Activated naive CD8-positive, alpha-beta T cell treated with anti-CD3 and anti-CD28 coated beads for 36 hours (primary cell): Measurements from ENCODE around the gene KMT2A. TPM values are rescaled to one million over a fixed set of nuclear protein-coding genes. Genes with fewer than 3 reads are reported as not detected.
"Not testable (repeated sequence)": the region's sequence is repeated elsewhere in the genome, so short reads cannot be mapped to it uniquely, and the experiment has no call there.

Experiments
- DNase-seq: peaks from one replicate; pipeline ENCODE4 v3.0.0; 2021
- H3K27ac Mint-ChIP-seq: one replicate; pipeline ENCODE4 v1.8.0; 2022; ENCODE audit warnings: mild to moderate bottlenecking, moderate library complexity, mixed read lengths
- H3K27me3 Mint-ChIP-seq: one replicate; pipeline ENCODE4 v1.8.0; 2022; ENCODE audit warnings: mild to moderate bottlenecking, mixed read lengths
- H3K36me3 Mint-ChIP-seq: one replicate; pipeline ENCODE4 v1.8.0; 2021; ENCODE audit warnings: mild to moderate bottlenecking, mixed read lengths
- H3K4me1 Mint-ChIP-seq: one replicate; pipeline ENCODE4 v1.8.0; 2021; ENCODE audit warnings: mixed read lengths
- H3K4me3 Mint-ChIP-seq: one replicate; pipeline ENCODE4 v1.8.0; 2022; ENCODE audit warnings: mild to moderate bottlenecking, moderate library complexity, mixed read lengths
- H3K9me3 Mint-ChIP-seq: one replicate; pipeline ENCODE4 v1.8.0; 2022; ENCODE audit warnings: mixed read lengths
- total RNA-seq, 2 experiments: library from RNA; stranded (reverse); gene quantifications; one replicate each; pipeline ENCODE4 v1.2.3, GENCODE V29; 2021

KMT2A gene
- total RNA-seq, 2 experiments from 2014 or later, result 55.8 to 58.9 TPM

DNA sequence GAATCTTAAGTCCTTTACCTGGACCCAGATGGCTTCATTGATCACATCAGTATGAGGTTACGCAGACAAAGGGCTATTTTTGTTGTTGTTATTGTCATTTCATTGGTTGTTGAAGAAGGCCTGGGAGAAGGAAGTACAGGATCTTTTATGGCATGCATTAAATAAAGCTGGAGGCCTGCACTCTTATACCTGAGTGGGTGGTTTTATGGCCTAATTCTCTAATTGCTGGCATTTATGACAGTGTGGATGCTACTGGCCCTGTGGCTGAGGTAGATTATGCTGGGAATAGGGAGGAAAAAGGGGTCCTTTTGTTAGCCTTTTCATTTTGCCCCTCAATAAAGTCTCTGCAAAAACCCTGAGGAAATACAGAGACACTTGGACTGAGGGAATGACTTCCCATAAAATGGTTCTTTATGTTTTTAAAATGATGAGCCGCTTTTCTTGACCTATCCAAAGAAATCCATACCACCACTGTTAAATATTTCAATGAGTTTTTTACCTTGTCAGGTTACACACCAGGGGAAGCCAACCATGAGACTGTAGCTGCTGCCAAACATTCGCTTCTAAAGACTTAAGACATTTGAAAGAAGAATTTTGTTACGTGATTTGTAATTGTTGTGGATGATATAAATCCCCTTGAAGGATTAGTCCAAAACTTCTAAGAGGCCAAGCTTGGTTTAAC lies 6.8 kb downstream of the KMT2A start:
- Mint-ChIP-seq H3K36me3 (peaks cover 39% of the 10 kb centered on the region), H3K27me3 (no peaks in the 10 kb centered on the region), H3K4me3 (peak overlapping the region; percentile 6), H3K4me1 (peaks cover 82% of the 10 kb centered on the region), H3K27ac (peak overlapping the region; percentile 60), H3K9me3 (no peaks in the 10 kb centered on the region)
- no peak for DNase-seq

DNA sequence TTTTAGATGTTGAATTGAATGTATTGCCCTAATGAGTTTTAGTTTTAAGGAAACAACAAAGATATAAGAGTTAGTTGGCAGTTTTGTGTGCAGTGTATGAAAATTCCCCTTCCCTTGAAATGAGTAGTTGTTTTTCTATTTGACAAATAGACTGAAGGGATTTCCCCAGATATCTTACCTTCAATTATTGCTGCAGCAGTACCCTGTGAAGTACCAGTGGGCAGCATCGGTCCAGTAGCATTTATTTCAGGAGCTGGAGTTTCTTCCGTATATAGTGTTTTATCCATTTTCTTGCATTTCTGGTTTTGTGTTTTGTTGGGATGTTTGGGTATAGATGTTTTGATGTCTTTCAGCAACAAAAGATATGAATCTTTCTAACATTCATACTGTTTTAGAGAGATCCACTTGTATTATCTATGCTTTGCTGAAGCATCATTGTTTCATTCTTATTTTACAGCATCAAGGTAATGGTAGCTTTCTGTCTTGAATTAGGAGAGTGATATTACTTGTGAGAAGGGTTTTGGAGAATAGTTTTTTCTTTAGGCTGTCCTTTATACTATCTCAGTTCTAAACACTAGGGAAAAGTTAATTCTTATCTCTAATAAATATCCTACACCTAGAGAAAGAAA lies 7.4 kb downstream of the KMT2A start:
- Mint-ChIP-seq H3K36me3 (peaks cover 39% of the 10 kb centered on the region), H3K27me3 (no peaks in the 10 kb centered on the region), H3K4me1 (peaks cover 83% of the 10 kb centered on the region), H3K27ac (peak overlapping the region; percentile 60), H3K9me3 (no peaks in the 10 kb centered on the region), H3K4me3 (peak overlapping the region; percentile 18)
- no peak for DNase-seq

DNA sequence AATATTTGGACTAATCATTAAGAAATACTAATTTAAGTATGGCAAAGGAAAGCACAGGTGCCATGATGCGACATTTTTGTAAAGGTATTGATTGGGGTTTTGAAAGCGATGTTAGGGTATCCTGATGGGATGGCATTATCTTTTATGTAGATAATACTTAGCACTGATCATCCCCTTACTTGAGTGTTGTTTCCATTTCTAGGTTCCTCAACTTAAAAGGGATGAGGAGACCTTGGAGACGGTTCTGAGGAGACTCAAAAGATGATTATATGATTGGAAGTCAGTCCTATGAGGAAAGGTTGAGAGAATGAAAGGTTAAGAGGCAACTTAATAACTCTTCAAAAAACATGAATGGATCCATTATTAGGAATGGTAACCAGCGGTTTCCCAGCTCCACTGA lies 11.1 kb downstream of the KMT2A start:
- Mint-ChIP-seq H3K27ac (peak overlapping the region; percentile 63), H3K36me3 (peaks cover 41% of the 10 kb centered on the region), H3K9me3 (no peaks in the 10 kb centered on the region), H3K27me3 (no peaks in the 10 kb centered on the region), H3K4me3 (no peak overlapping the region), H3K4me1 (peaks cover 62% of the 10 kb centered on the region)
- DNase-seq, result no peak

DNA sequence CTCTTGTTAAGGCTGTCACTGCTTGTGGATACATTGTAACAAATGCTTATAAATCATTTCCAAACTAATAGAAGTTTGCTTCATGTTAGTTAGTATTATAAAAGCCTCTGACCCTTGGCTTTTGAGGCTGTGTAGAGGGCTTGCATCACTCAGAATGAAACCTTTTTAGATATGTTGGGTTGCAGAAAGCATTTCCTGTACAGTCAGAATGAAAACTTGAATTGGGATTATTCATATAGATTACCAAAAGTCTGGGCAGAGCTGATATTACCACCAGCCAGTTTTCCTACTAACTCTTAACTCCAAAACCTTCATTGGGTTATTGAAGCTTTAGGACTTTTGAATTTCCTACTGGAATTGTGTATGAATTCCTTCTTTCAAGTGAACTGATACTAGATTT lies 12.0 kb downstream of the KMT2A start:
- Mint-ChIP-seq H3K27ac (peak overlapping the region; percentile 68), H3K36me3 (peaks cover 47% of the 10 kb centered on the region), H3K27me3 (no peaks in the 10 kb centered on the region), H3K4me3 (no peak overlapping the region), H3K9me3 (no peaks in the 10 kb centered on the region), H3K4me1 (peaks cover 60% of the 10 kb centered on the region)
- DNase-seq, result no peak

DNA sequence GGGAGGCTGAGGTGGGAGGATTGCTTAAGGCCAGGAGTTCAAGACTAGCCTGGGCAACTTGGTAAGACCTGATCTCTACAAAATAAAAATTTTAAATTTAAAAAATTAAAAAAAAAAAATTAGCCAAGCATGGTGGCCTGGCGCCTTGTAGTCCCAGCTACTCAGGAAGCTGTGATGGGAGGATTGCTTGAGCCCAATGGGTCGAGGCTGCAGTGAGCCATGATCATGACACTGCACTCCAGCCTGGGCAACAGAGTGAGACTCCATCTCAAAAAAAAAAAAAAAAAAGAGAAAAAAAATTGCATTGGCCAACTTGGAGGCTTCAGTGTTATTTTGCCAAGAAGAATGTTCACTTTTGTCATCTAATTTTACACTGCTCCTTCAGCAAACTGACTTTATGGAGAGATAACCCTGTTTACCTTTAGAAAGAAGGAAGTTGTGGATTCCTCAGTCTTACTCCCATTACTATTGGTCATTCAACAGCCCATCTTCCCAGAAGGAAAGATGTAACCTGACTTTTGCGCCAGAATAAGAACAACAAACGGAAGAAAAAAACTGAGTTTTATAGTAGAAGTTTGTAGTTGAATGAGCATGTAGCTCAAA lies 13.1 kb downstream of the KMT2A start:
- peak overlapping the region; percentile 56 for H3K27ac Mint-ChIP-seq
- no peaks in the 10 kb centered on the region for H3K9me3 Mint-ChIP-seq
- H3K4me3 Mint-ChIP-seq, result no peak overlapping the region
- no peaks in the 10 kb centered on the region for H3K27me3 Mint-ChIP-seq
- DNase-seq, result no peak
- peaks cover 57% of the 10 kb centered on the region for H3K4me1 Mint-ChIP-seq
- peaks cover 46% of the 10 kb centered on the region for H3K36me3 Mint-ChIP-seq

DNA sequence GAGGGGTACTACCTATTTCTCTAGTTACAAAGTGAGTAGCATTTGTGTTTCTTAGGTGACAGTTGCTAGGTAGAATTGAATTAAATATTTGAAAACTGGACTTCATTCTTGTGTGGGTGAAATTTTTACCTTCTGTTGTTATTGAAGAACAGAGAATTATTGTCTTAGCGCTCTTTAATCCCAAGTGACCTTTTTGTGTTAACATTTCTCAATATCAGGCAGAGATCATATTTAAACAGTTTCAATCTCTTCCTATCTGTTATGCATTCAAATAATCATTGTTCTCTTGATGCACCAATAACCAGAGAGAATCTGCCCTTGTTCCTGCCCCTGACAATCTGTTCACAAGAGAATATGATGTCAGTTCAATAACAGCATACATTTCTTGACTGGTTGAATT lies 14.2 kb downstream of the KMT2A start:
- peaks cover 38% of the 10 kb centered on the region for H3K36me3 Mint-ChIP-seq
- no peaks in the 10 kb centered on the region for H3K9me3 Mint-ChIP-seq
- no peak overlapping the region for H3K4me3 Mint-ChIP-seq
- no peaks in the 10 kb centered on the region for H3K27me3 Mint-ChIP-seq
- H3K4me1 Mint-ChIP-seq, result peaks cover 53% of the 10 kb centered on the region
- no peak for DNase-seq
- peak overlapping the region; percentile 6 for H3K27ac Mint-ChIP-seq

DNA sequence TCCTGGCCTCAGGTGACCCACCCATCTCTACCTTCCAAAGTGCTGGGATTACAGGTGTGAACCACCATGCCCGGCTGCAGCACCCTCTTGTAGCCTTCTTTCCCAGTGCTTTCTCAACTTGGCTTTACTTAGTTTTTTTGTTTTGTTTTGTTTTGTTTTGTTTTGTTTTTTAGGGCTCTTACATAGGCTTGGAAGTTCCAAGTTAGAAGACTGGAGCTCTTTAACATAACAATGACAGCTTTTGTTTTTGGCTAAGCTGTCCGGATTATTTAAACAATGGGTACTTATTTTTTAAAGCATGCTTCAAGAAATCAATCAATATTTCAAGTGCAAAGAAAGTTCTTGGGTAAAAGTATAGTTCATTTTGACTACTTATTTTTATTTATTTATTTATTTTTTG lies 25.9 kb downstream of the KMT2A start:
- Mint-ChIP-seq H3K27me3 (no peaks in the 10 kb centered on the region), H3K36me3 (peaks cover 17% of the 10 kb centered on the region), H3K9me3 (no peaks in the 10 kb centered on the region), H3K27ac (no peak overlapping the region), H3K4me1 (peaks cover 32% of the 10 kb centered on the region), H3K4me3 (no peak overlapping the region)
- no peak for DNase-seq

DNA sequence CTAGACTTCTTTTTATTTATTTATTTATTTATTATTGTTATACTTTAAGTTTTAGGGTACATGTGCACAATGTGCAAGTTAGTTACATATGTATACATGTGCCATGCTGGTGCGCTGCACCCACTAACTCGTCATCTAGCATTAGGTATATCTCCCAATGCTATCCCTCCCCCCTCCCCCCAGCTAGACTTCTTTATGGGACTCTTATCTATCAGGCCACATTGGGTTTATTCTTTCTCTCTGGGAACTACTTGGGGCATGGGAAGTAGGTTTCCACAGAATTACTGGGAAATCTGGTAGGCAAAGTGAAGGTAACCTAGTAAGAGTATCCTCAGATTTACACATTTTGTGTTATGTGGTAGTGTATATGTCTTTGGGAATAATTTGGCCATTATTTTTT lies 32.7 kb downstream of the KMT2A start:
- not testable (repeated sequence) for H3K4me3 Mint-ChIP-seq

DNA sequence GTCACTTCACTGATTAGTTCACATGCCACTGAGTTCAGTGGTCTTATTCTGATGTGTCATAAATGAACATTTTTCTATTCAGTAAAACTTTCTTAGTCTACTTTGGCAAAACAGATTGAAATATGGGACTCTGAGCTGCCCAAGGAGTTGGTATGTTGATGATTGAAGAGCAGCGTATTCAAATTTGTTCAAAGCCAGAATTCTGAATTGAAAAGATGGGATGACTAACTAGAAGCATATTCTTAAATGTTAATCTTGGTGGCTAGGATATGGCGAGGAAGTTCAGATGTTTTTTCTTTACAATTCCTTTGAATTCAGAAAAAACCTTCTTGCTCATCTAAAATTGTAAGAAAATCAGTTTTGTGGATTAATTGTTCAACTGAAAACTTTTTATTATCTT lies 34.7 kb downstream of the KMT2A start:
- Mint-ChIP-seq H3K27ac (peak overlapping the region; percentile 35), H3K9me3 (no peaks in the 10 kb centered on the region), H3K36me3 (peaks cover 19% of the 10 kb centered on the region), H3K4me3 (no peak overlapping the region), H3K4me1 (peaks cover 12% of the 10 kb centered on the region), H3K27me3 (no peaks in the 10 kb centered on the region)
- no peak for DNase-seq

More for the DNA sequence above, 32.7 kb downstream of the KMT2A start:
- H3K9me3 Mint-ChIP-seq, DNase-seq, H3K27me3 Mint-ChIP-seq, H3K27ac Mint-ChIP-seq: not testable (repeated sequence)
- Mint-ChIP-seq H3K4me1 (peaks cover 17% of the 10 kb centered on the region), H3K36me3 (peaks cover 24% of the 10 kb centered on the region)

DNA sequence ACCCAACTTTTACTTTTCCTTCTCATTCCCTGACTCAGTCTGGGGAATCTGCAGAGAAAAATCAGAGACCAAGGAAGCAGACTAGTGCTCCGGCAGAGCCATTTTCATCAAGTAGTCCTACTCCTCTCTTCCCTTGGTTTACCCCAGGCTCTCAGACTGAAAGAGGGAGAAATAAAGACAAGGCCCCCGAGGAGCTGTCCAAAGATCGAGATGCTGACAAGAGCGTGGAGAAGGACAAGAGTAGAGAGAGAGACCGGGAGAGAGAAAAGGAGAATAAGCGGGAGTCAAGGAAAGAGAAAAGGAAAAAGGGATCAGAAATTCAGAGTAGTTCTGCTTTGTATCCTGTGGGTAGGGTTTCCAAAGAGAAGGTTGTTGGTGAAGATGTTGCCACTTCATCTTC lies 37.2 kb downstream of the KMT2A start:
- H3K27me3 Mint-ChIP-seq, result no peaks in the 10 kb centered on the region
- no peak for DNase-seq
- H3K27ac Mint-ChIP-seq, result peak overlapping the region; percentile 43
- H3K9me3 Mint-ChIP-seq, result no peaks in the 10 kb centered on the region
- peaks cover 4% of the 10 kb centered on the region for H3K4me1 Mint-ChIP-seq
- H3K4me3 Mint-ChIP-seq, result no peak overlapping the region
- H3K36me3 Mint-ChIP-seq, result peaks cover 26% of the 10 kb centered on the region

DNA sequence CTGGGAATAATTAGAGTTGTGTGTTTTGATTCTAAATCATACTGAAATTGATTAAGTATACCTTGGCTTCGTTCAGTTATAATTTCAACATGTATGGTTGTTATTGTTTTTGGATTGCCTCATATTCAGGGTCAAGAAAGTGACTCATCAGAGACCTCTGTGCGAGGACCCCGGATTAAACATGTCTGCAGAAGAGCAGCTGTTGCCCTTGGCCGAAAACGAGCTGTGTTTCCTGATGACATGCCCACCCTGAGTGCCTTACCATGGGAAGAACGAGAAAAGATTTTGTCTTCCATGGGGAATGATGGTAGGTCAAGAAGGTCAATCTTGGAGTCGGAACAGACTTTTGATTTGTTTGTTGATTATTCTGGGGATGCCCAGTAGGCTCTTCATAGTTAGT lies 40.4 kb downstream of the KMT2A start:
- no peak for DNase-seq
- Mint-ChIP-seq H3K27me3 (no peaks in the 10 kb centered on the region), H3K27ac (peak overlapping the region; percentile 40), H3K4me1 (no peaks in the 10 kb centered on the region), H3K9me3 (no peaks in the 10 kb centered on the region), H3K4me3 (no peak overlapping the region), H3K36me3 (peaks cover 38% of the 10 kb centered on the region)

DNA sequence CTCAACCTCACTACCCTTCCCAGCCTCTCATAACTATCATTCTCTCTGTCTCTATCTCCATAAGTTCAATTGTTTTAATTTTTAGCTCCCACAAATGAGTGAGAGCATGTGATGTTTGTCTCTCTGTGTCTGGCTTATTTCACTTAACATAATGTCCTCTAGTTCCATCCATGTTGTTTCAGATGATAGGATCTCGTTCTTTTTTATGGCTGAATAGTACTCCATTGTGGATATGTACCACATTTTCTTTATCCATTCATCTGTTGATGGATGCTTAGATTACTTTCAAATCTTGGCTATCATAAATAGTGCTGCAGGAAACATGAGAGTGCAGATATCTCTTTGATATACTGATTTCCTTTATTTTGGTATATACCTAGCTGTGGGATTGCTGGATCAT lies 44.9 kb downstream of the KMT2A start:
- H3K27ac Mint-ChIP-seq, H3K4me3 Mint-ChIP-seq, H3K27me3 Mint-ChIP-seq, DNase-seq, H3K9me3 Mint-ChIP-seq, H3K4me1 Mint-ChIP-seq: not testable (repeated sequence)
- peaks cover 31% of the 10 kb centered on the region for H3K36me3 Mint-ChIP-seq

DNA sequence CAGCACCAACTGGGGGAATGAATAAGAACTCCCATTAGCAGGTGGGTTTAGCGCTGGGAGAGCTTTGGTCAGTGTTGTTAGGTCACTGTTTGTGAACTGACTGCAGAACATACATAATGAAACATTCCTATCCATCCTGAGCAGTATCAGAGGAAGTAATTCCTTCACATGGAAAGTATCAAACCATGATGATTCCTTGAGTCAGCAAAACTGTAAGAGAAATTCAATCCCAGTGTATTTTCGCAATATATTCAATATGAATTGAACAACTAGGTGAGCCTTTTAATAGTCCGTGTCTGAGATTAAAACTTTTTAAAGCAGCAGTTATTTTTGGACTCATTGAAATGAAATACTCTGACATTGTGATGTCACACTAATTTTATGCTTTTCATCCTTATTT lies 48.1 kb downstream of the KMT2A start:
- no peaks in the 10 kb centered on the region for H3K27me3 Mint-ChIP-seq
- no peaks in the 10 kb centered on the region for H3K9me3 Mint-ChIP-seq
- DNase-seq, result no peak
- H3K36me3 Mint-ChIP-seq, result peaks cover 20% of the 10 kb centered on the region
- H3K27ac Mint-ChIP-seq, result peak overlapping the region; percentile 44
- H3K4me1 Mint-ChIP-seq, result no peaks in the 10 kb centered on the region
- no peak overlapping the region for H3K4me3 Mint-ChIP-seq

DNA sequence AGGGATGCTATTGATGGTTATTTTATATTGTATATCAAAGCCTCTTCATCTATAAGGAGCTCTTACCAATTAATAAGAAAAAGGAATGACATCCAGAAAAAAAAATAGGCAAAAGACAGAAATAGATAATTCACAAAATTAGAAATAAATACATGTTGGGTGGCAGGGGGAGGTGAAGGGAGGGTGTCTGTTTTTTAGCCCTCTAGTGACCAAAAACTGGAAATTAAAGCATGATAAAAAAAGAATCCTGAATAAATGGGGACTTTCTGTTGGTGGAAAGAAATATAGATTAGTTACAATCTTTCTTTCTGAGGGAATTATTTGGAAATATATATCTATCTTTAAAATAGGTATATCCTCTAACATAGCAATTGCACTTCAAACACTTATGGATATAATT lies 49.0 kb downstream of the KMT2A start:
- Mint-ChIP-seq H3K9me3 (no peaks in the 10 kb centered on the region), H3K4me1 (no peaks in the 10 kb centered on the region), H3K27me3 (no peaks in the 10 kb centered on the region), H3K36me3 (peaks cover 16% of the 10 kb centered on the region), H3K4me3 (no peak overlapping the region), H3K27ac (no peak overlapping the region)
- no peak for DNase-seq

DNA sequence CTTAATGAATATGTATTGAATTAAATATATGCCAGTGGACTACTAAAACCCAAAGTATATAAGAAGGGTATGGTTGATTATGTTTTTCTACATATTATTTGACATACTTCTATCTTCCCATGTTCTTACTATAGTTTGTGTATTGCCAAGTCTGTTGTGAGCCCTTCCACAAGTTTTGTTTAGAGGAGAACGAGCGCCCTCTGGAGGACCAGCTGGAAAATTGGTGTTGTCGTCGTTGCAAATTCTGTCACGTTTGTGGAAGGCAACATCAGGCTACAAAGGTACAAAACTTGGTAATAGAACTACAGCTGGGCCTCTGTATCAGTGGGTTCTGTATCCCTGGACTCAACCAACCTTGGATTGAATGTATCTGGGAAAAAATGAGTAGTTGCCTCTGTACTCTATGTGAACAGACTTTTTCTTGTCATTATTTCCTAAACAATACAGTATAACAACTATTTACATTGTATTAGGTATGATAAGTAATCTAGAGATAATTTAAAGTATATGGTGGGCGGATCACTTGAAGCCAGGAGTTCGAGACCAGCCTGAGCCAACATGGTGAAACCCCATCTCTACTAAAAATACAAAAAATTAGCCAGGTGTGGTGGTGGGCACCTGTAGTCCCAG lies 52.3 kb downstream of the KMT2A start:
- H3K36me3 Mint-ChIP-seq, result peaks cover 18% of the 10 kb centered on the region
- no peaks in the 10 kb centered on the region for H3K27me3 Mint-ChIP-seq
- peak; percentile 72 for DNase-seq
- H3K4me1 Mint-ChIP-seq, result peaks cover 5% of the 10 kb centered on the region
- H3K4me3 Mint-ChIP-seq, result no peak overlapping the region
- no peaks in the 10 kb centered on the region for H3K9me3 Mint-ChIP-seq
- H3K27ac Mint-ChIP-seq, result no peak overlapping the region
